ENCODE measurements around the gene GREB1.

GREB1 gene

GRCh38 chr2:11520092-11520693 lies 13.7 kb upstream of the GREB1 start:
- Histone ChIP-seq H3K36me3 (no peaks in the 10 kb centered on the region), H3K4me3 (ENCODE audit: low read depth, low read length) (no peak overlapping the region), H3K9me3 (ENCODE audit: severe bottlenecking) (no peaks in the 10 kb centered on the region), H3K27ac (no peak overlapping the region), H3K27me3 (ENCODE audit: insufficient read depth, low read depth, severe bottlenecking) (peaks cover 8% of the 10 kb centered on the region)
- DNase-seq = no peak
- no peak for TF ChIP-seq CTCF (IDR thresholded peaks at IDR 0.05; ENCODE audit: low read depth, low read length)

GRCh38 chr2:11521775-11522174 lies 12.1 kb upstream of the GREB1 start:
- peaks cover 2% of the 10 kb centered on the region for H3K9me3 ChIP-seq (ENCODE audit: severe bottlenecking)
- H3K4me3 ChIP-seq (ENCODE audit: low read depth, low read length) = no peak overlapping the region
- H3K36me3 ChIP-seq = no peaks in the 10 kb centered on the region
- no peak overlapping the region for H3K27ac ChIP-seq
- no peak for TF ChIP-seq CTCF (IDR thresholded peaks at IDR 0.05; ENCODE audit: low read depth, low read length)
- DNase-seq = no peak
- H3K27me3 ChIP-seq (ENCODE audit: insufficient read depth, low read depth, severe bottlenecking) = peaks cover 8% of the 10 kb centered on the region

- Histone ChIP-seq H3K27ac (no peak overlapping the region), H3K36me3 (no peaks in the 10 kb centered on the region), H3K9me3 (ENCODE audit: severe bottlenecking) (peaks cover 7% of the 10 kb centered on the region), H3K4me3 (ENCODE audit: low read depth, low read length) (no peak overlapping the region), H3K27me3 (ENCODE audit: insufficient read depth, low read depth, severe bottlenecking) (peaks cover 11% of the 10 kb centered on the region)
- DNase-seq = no peak
- no peak for TF ChIP-seq CTCF (IDR thresholded peaks at IDR 0.05; ENCODE audit: low read depth, low read length)
These were observed 9.4 kb upstream of the GREB1 start for GRCh38 chr2:11524470-11524869.

GRCh38 chr2:11525762-11526161 lies 8.1 kb upstream of the GREB1 start:
- H3K9me3 ChIP-seq (ENCODE audit: severe bottlenecking) = peaks cover 7% of the 10 kb centered on the region
- H3K27ac ChIP-seq = no peak overlapping the region
- DNase-seq = no peak
- no peak overlapping the region for H3K4me3 ChIP-seq (ENCODE audit: low read depth, low read length)
- peaks cover 11% of the 10 kb centered on the region for H3K27me3 ChIP-seq (ENCODE audit: insufficient read depth, low read depth, severe bottlenecking)
- no peak for TF ChIP-seq CTCF (IDR thresholded peaks at IDR 0.05; ENCODE audit: low read depth, low read length)
- H3K36me3 ChIP-seq = no peaks in the 10 kb centered on the region

- no peak overlapping the region for H3K4me3 ChIP-seq (ENCODE audit: low read depth, low read length)
- H3K27ac ChIP-seq = no peak overlapping the region
- peaks cover 11% of the 10 kb centered on the region for H3K27me3 ChIP-seq (ENCODE audit: insufficient read depth, low read depth, severe bottlenecking)
- TF ChIP-seq CTCF (IDR thresholded peaks at IDR 0.05; ENCODE audit: low read depth, low read length) = no peak
- no peaks in the 10 kb centered on the region for H3K36me3 ChIP-seq
- no peak for DNase-seq
- peaks cover 7% of the 10 kb centered on the region for H3K9me3 ChIP-seq (ENCODE audit: severe bottlenecking)
These were observed 6.8 kb upstream of the GREB1 start for GRCh38 chr2:11527001-11527400.

GRCh38 chr2:11528228-11528627 lies 5.6 kb upstream of the GREB1 start:
- no peak overlapping the region for H3K4me3 ChIP-seq (ENCODE audit: low read depth, low read length)
- H3K27ac ChIP-seq = no peak overlapping the region
- no peak for TF ChIP-seq CTCF (IDR thresholded peaks at IDR 0.05; ENCODE audit: low read depth, low read length)
- H3K36me3 ChIP-seq = no peaks in the 10 kb centered on the region
- peaks cover 7% of the 10 kb centered on the region for H3K9me3 ChIP-seq (ENCODE audit: severe bottlenecking)
- no peak for DNase-seq
- H3K27me3 ChIP-seq (ENCODE audit: insufficient read depth, low read depth, severe bottlenecking) = peaks cover 11% of the 10 kb centered on the region

Data from WERI-Rb-1 (cell line).